ENCODE results near the gene OR6N1.

GRCh38 chr1:158716335-158716734 lies 55.7 kb downstream of the OR6N1 start:
- TF ChIP-seq SUZ12 (IDR thresholded peaks at IDR 0.05; ENCODE audit: extremely low read depth, insufficient read depth, insufficient read length) (no peak), ZNF274 (IDR thresholded peaks at IDR 0.05; ENCODE audit: low read depth, low read length) (no peak), YY1 (IDR thresholded peaks at IDR 0.05; ENCODE audit: insufficient read depth, insufficient read length) (no peak)

Data from NT2/D1 (cell line).